T-cell (primary cell): ENCODE data around the gene RPTOR. TPM values are rescaled to one million over a fixed set of nuclear protein-coding genes. Genes with fewer than 3 reads are reported as not detected.
A peak's percentile ranks its signal among the peaks of the same experiment; 100 is the strongest.

Experiments
- ATAC-seq, 4 experiments: fragments of 200-7000 bp in 3 of 4; fragments of 150-1000 bp in 1 of 4; cut with Tn5 transposase; replicated peaks in 1 of 4; 1 replicate in 3 of 4; 2 replicates in 1 of 4; pipeline ENCODE4 v1.10.0; 2021; ENCODE audit warnings: moderate library complexity in 3 of 4, mild to moderate bottlenecking in 2 of 4, moderate number of reproducible peaks in 1 of 4
- CTCF ChIA-PET, 2 donors: fragments of 300-600 bp; sonication (Branson Sonifier 250); formaldehyde crosslinking; loops; one replicate each; lab custom pipeline; 2022; ENCODE audit warnings: antibody characterized with exemption in 2 of 2; lab: Charles Lee
- POLR2A ChIA-PET, 2 donors: fragments of 300-600 bp; sonication (Branson Sonifier 250); formaldehyde crosslinking; loops; one replicate each; lab custom pipeline; 2022; ENCODE audit warnings: antibody characterized with exemption in 2 of 2; lab: Charles Lee
- DNase-seq, 35 experiments: peaks; one replicate each; pipeline versions ENCODE4 v3.0.0 to v3.0.0-alpha.2; 2013 to 2023
- H3K27ac ChIP-seq: one replicate; pipeline ENCODE4 v1.5.1; 2013; ENCODE audit warnings: low read length
- H3K27me3 ChIP-seq, 2 experiments: replicated peaks in 1 of 2; 1 replicate in 1 of 2; 2 replicates in 1 of 2; pipeline versions ENCODE4 v1.6.1 to v1.7.0; 2013; ENCODE audit warnings: low read length in 1 of 2, mixed read lengths in 1 of 2; ENCODE audit not compliant: control insufficient read depth in 2 of 2, insufficient read depth in 2 of 2; ENCODE audit errors: extremely low read depth in 1 of 2
- H3K36me3 ChIP-seq, 2 donors: 1 replicate in 1 of 2; 2 replicates in 1 of 2; pipeline versions ENCODE4 v1.6.1 to v1.7.0; 2013; ENCODE audit warnings: low read length in 1 of 2; ENCODE audit not compliant: control insufficient read depth in 2 of 2, insufficient read depth in 1 of 2; ENCODE audit errors: extremely low read depth in 1 of 2
- H3K4me1 ChIP-seq, 2 experiments: 1 replicate in 1 of 2; 2 replicates in 1 of 2; pipeline versions ENCODE4 v1.6.1 to v1.7.0; 2013; ENCODE audit warnings: low read length in 2 of 2, mixed read lengths in 1 of 2; ENCODE audit not compliant: insufficient read depth in 2 of 2, control insufficient read depth in 1 of 2; ENCODE audit errors: extremely low read depth in 1 of 2
- H3K4me3 ChIP-seq, 2 donors: 1 replicate in 1 of 2; 2 replicates in 1 of 2; pipeline versions ENCODE4 v1.5.1 to v1.7.0; 2013; ENCODE audit warnings: mild to moderate bottlenecking in 2 of 2, low read length in 1 of 2, moderate library complexity in 1 of 2; ENCODE audit not compliant: control insufficient read depth in 1 of 2; ENCODE audit errors: extremely low read depth in 1 of 2
- H3K9me3 ChIP-seq: 2 replicates; pipeline ENCODE4 v1.7.0; 2013
- H3K27ac Mint-ChIP-seq, 2 donors: one replicate each; pipeline ENCODE4 v1.8.0; 2020 to 2021; ENCODE audit warnings: mild to moderate bottlenecking in 2 of 2, mixed read lengths in 2 of 2
- H3K27me3 Mint-ChIP-seq, 2 donors: one replicate each; pipeline ENCODE4 v1.8.0; 2021 to 2022; ENCODE audit warnings: mixed read lengths in 2 of 2
- H3K36me3 Mint-ChIP-seq: one replicate; pipeline ENCODE4 v1.8.0; 2021; ENCODE audit warnings: mixed read lengths
- H3K4me1 Mint-ChIP-seq, 3 donors: one replicate each; pipeline ENCODE4 v1.8.0; 2020 to 2022; ENCODE audit warnings: mixed read lengths in 3 of 3, mild to moderate bottlenecking in 1 of 3
- H3K4me3 Mint-ChIP-seq, 3 donors: one replicate each; pipeline ENCODE4 v1.8.0; 2020 to 2022; ENCODE audit warnings: mild to moderate bottlenecking in 3 of 3, mixed read lengths in 3 of 3, moderate library complexity in 3 of 3
- H3K9me3 Mint-ChIP-seq, 3 donors: one replicate each; pipeline ENCODE4 v1.8.0; 2020 to 2022; ENCODE audit warnings: mixed read lengths in 3 of 3
- WGBS: methylation state at CpG from one replicate; pipeline ENCODE4 v1.1.5; 2013; ENCODE audit warnings: missing lambda C conversion rate; ENCODE audit not compliant: insufficient coverage; 5-methylcytosine and 5-hydroxymethylcytosine counted together
- total RNA-seq, 35 experiments: library from RNA in 6 of 35; stranded (reverse) in 6 of 35; fragments of 120-200 nt in 1 of 35; gene quantifications; one replicate each; pipeline versions ENCODE4 v1.2.1 to v1.2.4 and lab custom pipeline; 2013 to 2026

Gene RPTOR
- total RNA-seq, 5 donors from 2014 or later (not counting 1 experiment from before 2014, with no cell fraction given) = 59.4 to 76.8 (median 71.4) TPM

- H3K27ac ChIP-seq = no peak overlapping the region
- no peaks in the 10 kb centered on the region for H3K9me3 ChIP-seq
- peaks cover 60 to 76% (median 69%) of the 10 kb centered on the region in 3 donors for H3K4me1 Mint-ChIP-seq
- no peaks in the 10 kb centered on the region for H3K27me3 ChIP-seq
- WGBS = 98% methylated on average over 6 of the region's 9 CpGs
- no peak overlapping the region for H3K4me3 ChIP-seq
- no peak overlapping the region for H3K27ac Mint-ChIP-seq
- ATAC-seq (no peak), DNase-seq (no peak)
- no peaks in the 10 kb centered on the region for H3K36me3 ChIP-seq
- ChIA-PET POLR2A (no interaction called here), CTCF (no interaction called here)
- peaks cover 25 to 31% of the 10 kb centered on the region in 2 experiments for H3K4me1 ChIP-seq
- peak overlapping the region in 1 of 3 donors; percentile 44 for H3K4me3 Mint-ChIP-seq
- H3K9me3 Mint-ChIP-seq = no peaks in the 10 kb centered on the region
- peaks cover 14% of the 10 kb centered on the region for H3K36me3 Mint-ChIP-seq
- no peaks in the 10 kb centered on the region for H3K27me3 Mint-ChIP-seq
Observed at GRCh38 chr17:80598813-80599545, 54.3 kb downstream of the RPTOR start.

- no peaks in the 10 kb centered on the region for H3K36me3 ChIP-seq
- CTCF ChIA-PET = no interaction called here
- Mint-ChIP-seq H3K27me3 (no peaks in the 10 kb centered on the region), H3K9me3 (no peaks in the 10 kb centered on the region), H3K27ac (no peak overlapping the region), H3K4me1 (peaks cover 60 to 78% (median 71%) of the 10 kb centered on the region in 3 donors), H3K36me3 (peaks cover 14% of the 10 kb centered on the region), H3K4me3 (peak overlapping the region in 1 of 3 donors; percentile 44)
- ATAC-seq = no peak
- H3K4me3 ChIP-seq = no peak overlapping the region
- H3K27me3 ChIP-seq = no peaks in the 10 kb centered on the region
- 70% methylated on average over 4 of the region's 8 CpGs for WGBS
- H3K27ac ChIP-seq = no peak overlapping the region
- peaks cover 20 to 31% of the 10 kb centered on the region in 2 experiments for H3K4me1 ChIP-seq
- no peaks in the 10 kb centered on the region for H3K9me3 ChIP-seq
- no peak for DNase-seq
- POLR2A ChIA-PET = no interaction called here
Observed at GRCh38 chr17:80599546-80600305, 55.1 kb downstream of the RPTOR start.

- peaks cover 66 to 77% (median 75%) of the 10 kb centered on the region in 3 donors for H3K4me1 Mint-ChIP-seq
Observed at GRCh38 chr17:80601146-80601545, 56.5 kb downstream of the RPTOR start.

GRCh38 chr17:80603396-80603795, 58.8 kb downstream of the RPTOR start:
- no peak for ATAC-seq
- CTCF ChIA-PET = no interaction called here
- Mint-ChIP-seq H3K36me3 (peaks cover 7% of the 10 kb centered on the region), H3K27ac (peak overlapping the region; percentile 7 to 66), H3K9me3 (no peaks in the 10 kb centered on the region), H3K4me1 (peaks cover 61 to 74% (median 66%) of the 10 kb centered on the region in 3 donors), H3K27me3 (no peaks in the 10 kb centered on the region), H3K4me3 (peak overlapping the region in 1 of 3 donors; percentile 23)
- POLR2A ChIA-PET = no interaction called here
- no peaks in the 10 kb centered on the region for H3K27me3 ChIP-seq
- H3K4me3 ChIP-seq = no peak overlapping the region
- no peaks in the 10 kb centered on the region for H3K9me3 ChIP-seq
- H3K4me1 ChIP-seq = peaks cover 16 to 36% of the 10 kb centered on the region in 2 experiments
- H3K36me3 ChIP-seq = no peaks in the 10 kb centered on the region
- no peak for DNase-seq
- whole genome bisulfite sequencing = 92% methylated on average over 9 of the region's 10 CpGs
- H3K27ac ChIP-seq = no peak overlapping the region

More at GRCh38 chr17:80601146-80601545, 56.5 kb downstream of the RPTOR start:
- no peak overlapping the region for H3K4me3 ChIP-seq
- POLR2A ChIA-PET = no interaction called here
- H3K9me3 Mint-ChIP-seq = no peaks in the 10 kb centered on the region
- H3K36me3 Mint-ChIP-seq = peaks cover 14% of the 10 kb centered on the region
- H3K36me3 ChIP-seq = no peaks in the 10 kb centered on the region
- no peak overlapping the region for H3K27ac Mint-ChIP-seq
- no peak overlapping the region for H3K27ac ChIP-seq
- H3K27me3 Mint-ChIP-seq = no peaks in the 10 kb centered on the region
- DNase-seq (no peak), ATAC-seq (no peak)
- CTCF ChIA-PET = no interaction called here
- no peak overlapping the region for H3K4me3 Mint-ChIP-seq
- H3K9me3 ChIP-seq = no peaks in the 10 kb centered on the region
- H3K4me1 ChIP-seq = peaks cover 16 to 36% of the 10 kb centered on the region in 2 experiments
- H3K27me3 ChIP-seq = no peaks in the 10 kb centered on the region
- WGBS = 100% methylated on average over 3 of the region's 12 CpGs

GRCh38 chr17:80604009-80604669, 59.5 kb downstream of the RPTOR start:
- peak overlapping the region in 1 of 3 donors; percentile 11 for H3K4me3 Mint-ChIP-seq
- no peaks in the 10 kb centered on the region for H3K9me3 Mint-ChIP-seq
- DNase-seq = no peak
- no peaks in the 10 kb centered on the region for H3K36me3 ChIP-seq
- no peaks in the 10 kb centered on the region for H3K27me3 Mint-ChIP-seq
- H3K9me3 ChIP-seq = no peaks in the 10 kb centered on the region
- no peak overlapping the region for H3K4me3 ChIP-seq
- WGBS = no CpG with 5 or more reads among the region's 5 CpGs
- peaks cover 60 to 73% (median 65%) of the 10 kb centered on the region in 3 donors for H3K4me1 Mint-ChIP-seq
- H3K27ac Mint-ChIP-seq = peak overlapping the region; percentile 20 to 72
- no peak for ATAC-seq
- H3K4me1 ChIP-seq = peaks cover 16 to 33% of the 10 kb centered on the region in 2 experiments
- peaks cover 7% of the 10 kb centered on the region for H3K36me3 Mint-ChIP-seq
- POLR2A ChIA-PET = interaction anchor here in 1 of 2 donors (0.6 kb wide), 1 partner anchor 283 kb away, joined by 3 read pairs; no protein-coding TSS in a partner anchor
- no peaks in the 10 kb centered on the region for H3K27me3 ChIP-seq
- CTCF ChIA-PET = interaction anchor here in 1 of 2 donors (0.7 kb wide), 1 partner anchor 19 kb away, joined by 3 read pairs; no protein-coding TSS in a partner anchor
- H3K27ac ChIP-seq = no peak overlapping the region

GRCh38 chr17:80604670-80605010, 60.0 kb downstream of the RPTOR start:
- no CpG with 5 or more reads among the region's 7 CpGs for WGBS
- no peaks in the 10 kb centered on the region for H3K36me3 ChIP-seq
- Mint-ChIP-seq H3K27ac (peak overlapping the region; percentile 72 to 78), H3K27me3 (no peaks in the 10 kb centered on the region), H3K9me3 (no peaks in the 10 kb centered on the region), H3K4me1 (peaks cover 55 to 70% (median 62%) of the 10 kb centered on the region in 3 donors), H3K36me3 (peaks cover 7% of the 10 kb centered on the region), H3K4me3 (peak overlapping the region in 1 of 3 donors; percentile 11)
- CTCF ChIA-PET = interaction anchor here in 1 of 2 donors (0.7 kb wide), 1 partner anchor 20 kb away, joined by 3 read pairs; no protein-coding TSS in a partner anchor
- H3K9me3 ChIP-seq = no peaks in the 10 kb centered on the region
- H3K27ac ChIP-seq = no peak overlapping the region
- H3K27me3 ChIP-seq = no peaks in the 10 kb centered on the region
- peaks cover 13 to 28% of the 10 kb centered on the region in 2 experiments for H3K4me1 ChIP-seq
- DNase-seq (no peak), ATAC-seq (no peak)
- H3K4me3 ChIP-seq = no peak overlapping the region
- POLR2A ChIA-PET = interaction anchor here in 1 of 2 donors (0.6 kb wide), 1 partner anchor 282 kb away, joined by 3 read pairs; no protein-coding TSS in a partner anchor
